ENCODE measurements around the gene DENND1A. TPM values are rescaled to one million over a fixed set of nuclear protein-coding genes. Genes with fewer than 3 reads are reported as not detected.

Gene DENND1A
- total RNA-seq, 1 experiment from 2014 or later, result 23.5 TPM

- H3K27me3 Mint-ChIP-seq (ENCODE audit: low read depth), result no peaks in the 10 kb centered on the region
- TF ChIP-seq ESRRA (CRISPR knock-in tag; IDR thresholded peaks at IDR 0.05; ENCODE audit: borderline replicate concordance) (no peak), PRRX2 (CRISPR knock-in tag; IDR thresholded peaks at IDR 0.05) (no peak), USF2 (CRISPR knock-in tag; IDR thresholded peaks at IDR 0.05) (no peak), ELF4 (CRISPR knock-in tag; IDR thresholded peaks at IDR 0.05; ENCODE audit: low read depth) (no peak), SOX15 (CRISPR knock-in tag; IDR thresholded peaks at IDR 0.05) (no peak), ZNF317 (CRISPR knock-in tag; IDR thresholded peaks at IDR 0.05; ENCODE audit: borderline replicate concordance, low read depth) (no peak), ZNF121 (CRISPR knock-in tag; IDR thresholded peaks at IDR 0.05) (no peak), FOXJ3 (CRISPR knock-in tag; IDR thresholded peaks at IDR 0.05; ENCODE audit: borderline replicate concordance) (no peak), FOXP4 (CRISPR knock-in tag; IDR thresholded peaks at IDR 0.05) (no peak), SP1 (CRISPR knock-in tag; conservative IDR thresholded peaks at IDR 0.05) (no peak), ATF3 (CRISPR knock-in tag; conservative IDR thresholded peaks at IDR 0.05) (no peak), ETV6 (CRISPR knock-in tag; IDR thresholded peaks at IDR 0.05) (no peak), TP53 (CRISPR knock-in tag; IDR thresholded peaks at IDR 0.05) (no peak), E2F4 (CRISPR knock-in tag; IDR thresholded peaks at IDR 0.05; ENCODE audit: borderline replicate concordance, low read depth) (no peak), IRF1 (CRISPR knock-in tag; IDR thresholded peaks at IDR 0.05) (no peak)
- ATAC-seq (no peak), DNase-seq (ENCODE audit: low spot score) (no peak)
- H3K27ac Mint-ChIP-seq, result no peak overlapping the region
- POLR2A ChIA-PET, result no interaction called here
- H3K9me3 Mint-ChIP-seq, result no peaks in the 10 kb centered on the region
- H3K4me3 Mint-ChIP-seq, result no peak overlapping the region
- H3K36me3 Mint-ChIP-seq, result no peaks in the 10 kb centered on the region
- CTCF ChIA-PET, result interaction anchor here (1.2 to 4.4 kb wide), 3 partner anchors 8 to 61 kb away, joined by 3 to 24 read pairs (median 5); no protein-coding TSS in a partner anchor
- peaks cover 27% of the 10 kb centered on the region for H3K4me1 Mint-ChIP-seq
These were observed 519.5 kb downstream of the DENND1A start for GRCh38 chr9:123410281-123410910.

GRCh38 chr9:123408313-123409262 is 521.3 kb downstream of the DENND1A start:
- DNase-seq (ENCODE audit: low spot score) (no peak), ATAC-seq (no peak)
- CTCF ChIA-PET, result interaction anchor here (0.7 to 4.4 kb wide), 4 partner anchors 9 to 63 kb away, joined by 3 to 24 read pairs (median 3); no protein-coding TSS in a partner anchor
- H3K27ac Mint-ChIP-seq, result no peak overlapping the region
- no peaks in the 10 kb centered on the region for H3K27me3 Mint-ChIP-seq (ENCODE audit: low read depth)
- peaks cover 13% of the 10 kb centered on the region for H3K4me1 Mint-ChIP-seq
- no peaks in the 10 kb centered on the region for H3K36me3 Mint-ChIP-seq
- H3K4me3 Mint-ChIP-seq, result no peak overlapping the region
- H3K9me3 Mint-ChIP-seq, result no peaks in the 10 kb centered on the region
- POLR2A ChIA-PET, result no interaction called here
- TF ChIP-seq ZNF219 (CRISPR knock-in tag; IDR thresholded peaks at IDR 0.05; ENCODE audit: borderline replicate concordance) (no peak), IRF1 (CRISPR knock-in tag; IDR thresholded peaks at IDR 0.05) (no peak), E2F5 (CRISPR knock-in tag; IDR thresholded peaks at IDR 0.05) (no peak), NR3C1 (CRISPR knock-in tag; conservative IDR thresholded peaks at IDR 0.05; ENCODE audit: low read depth) (no peak), ZNF416 (CRISPR knock-in tag; IDR thresholded peaks at IDR 0.05) (no peak), AR (CRISPR knock-in tag; IDR thresholded peaks at IDR 0.05) (no peak), FOXK1 (CRISPR knock-in tag; IDR thresholded peaks at IDR 0.05) (no peak), ZBTB43 (CRISPR knock-in tag; IDR thresholded peaks at IDR 0.05) (no peak)
